Upper lobe of left lung (tissue), 4 donors: ENCODE data around the gene PPP2R2D.

Source experiments
- CTCF ChIP-seq, 6 experiments: fragments of 450-650 bp in 4 of 6; fragments of 200-600 bp in 2 of 6; sonication (generic) in 2 of 6; IDR thresholded peaks; one replicate each; pipeline ENCODE4 v1.5.1; 2016 to 2019; ENCODE audit warnings: antibody characterized with exemption in 6 of 6
- EP300 ChIP-seq, 4 donors: sonication (generic); formaldehyde crosslinking; IDR thresholded peaks; one replicate each; pipeline ENCODE4 v1.5.1; 2017; ENCODE audit warnings: antibody characterized with exemption in 4 of 4, control low read depth in 2 of 4
- POLR2A ChIP-seq, 4 donors: fragments of 450-650 bp; IDR thresholded peaks; one replicate each; pipeline ENCODE4 v1.5.1; 2016 to 2017; ENCODE audit warnings: antibody characterized with exemption in 4 of 4, mild to moderate bottlenecking in 2 of 4
- POLR2AphosphoS5 ChIP-seq, 2 donors: sonication (generic); formaldehyde crosslinking; IDR thresholded peaks; one replicate each; pipeline ENCODE4 v1.5.1; 2017; ENCODE audit warnings: antibody characterized with exemption in 2 of 2

DNA sequence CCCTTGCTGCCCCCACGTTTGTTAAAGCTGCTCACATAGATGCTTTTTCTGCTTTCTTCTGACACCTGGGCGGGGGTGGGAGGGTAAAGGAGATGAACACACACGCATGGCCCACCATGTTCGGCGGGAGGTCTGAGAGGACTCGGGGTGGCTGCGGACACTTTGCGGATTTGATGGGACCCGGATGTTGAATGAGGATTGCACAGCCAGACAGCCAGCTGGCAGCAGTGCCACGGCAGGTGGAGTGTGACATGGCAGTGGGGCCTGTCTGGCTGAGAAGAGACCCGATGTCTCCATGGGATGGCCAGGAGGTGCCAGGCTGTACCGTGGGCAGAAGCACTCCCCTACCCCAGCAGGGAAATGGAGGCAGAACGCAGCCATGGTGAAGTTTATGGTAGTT is 31.2 kb downstream of the PPP2R2D start:
- no peak for TF ChIP-seq CTCF (IDR thresholded peaks at IDR 0.05)
- TF ChIP-seq POLR2A (IDR thresholded peaks at IDR 0.05): no peak
- TF ChIP-seq EP300 (IDR thresholded peaks at IDR 0.05): no peak
- no peak for TF ChIP-seq POLR2AphosphoS5 (IDR thresholded peaks at IDR 0.05)
